HuH-7.5 (cell line): ENCODE measurements around the gene TFF1.

ENCODE experiments used
- DNase-seq: peaks from one replicate; pipeline ENCODE4 v3.0.0; 2011; ENCODE audit warnings: low spot score

The TFF1 gene

GRCh38 chr21:42362198-42362597, 4.1 kb downstream of the TFF1 start:
- no peak for DNase-seq

GRCh38 chr21:42361286-42361685, 5.0 kb downstream of the TFF1 start:
- DNase-seq = no peak

GRCh38 chr21:42360317-42360716, 6.0 kb downstream of the TFF1 start:
- no peak for DNase-seq

GRCh38 chr21:42358937-42359336, 7.4 kb downstream of the TFF1 start:
- DNase-seq = no peak

- no peak for DNase-seq
These were observed 8.1 kb downstream of the TFF1 start for GRCh38 chr21:42358261-42358660.

- no peak for DNase-seq
These were observed 9.0 kb downstream of the TFF1 start for GRCh38 chr21:42357307-42357706.

- DNase-seq = no peak
These were observed 9.7 kb downstream of the TFF1 start for GRCh38 chr21:42356650-42357049.

- no peak for DNase-seq
These were observed 10.3 kb downstream of the TFF1 start for GRCh38 chr21:42356046-42356445.

- no peak for DNase-seq
These were observed 12.7 kb downstream of the TFF1 start for GRCh38 chr21:42353623-42354022.

- DNase-seq = no peak
These were observed 13.8 kb downstream of the TFF1 start for GRCh38 chr21:42352441-42353095.

GRCh38 chr21:42351626-42352440, 14.5 kb downstream of the TFF1 start:
- DNase-seq = no peak

- no peak for DNase-seq
These were observed 15.4 kb downstream of the TFF1 start, which contains the start of gene TFF2 for GRCh38 chr21:42350927-42351426. TSS of gene TFF2 (minus strand) at chr21:42350994. CDS start at chr21:42350957, 37 bp downstream.

- no peak for DNase-seq
These were observed 15.9 kb downstream of the TFF1 start for GRCh38 chr21:42350318-42350910.

- DNase-seq = no peak
These were observed 16.7 kb downstream of the TFF1 start for GRCh38 chr21:42349420-42350317.

- no peak for DNase-seq
These were observed 17.6 kb downstream of the TFF1 start for GRCh38 chr21:42348762-42349161.

- DNase-seq = no peak
These were observed 18.6 kb downstream of the TFF1 start for GRCh38 chr21:42347601-42348327.

GRCh38 chr21:42346866-42347600, 19.3 kb downstream of the TFF1 start:
- DNase-seq = no peak

- no peak for DNase-seq
These were observed 19.9 kb downstream of the TFF1 start for GRCh38 chr21:42346441-42346840.

- DNase-seq = no peak
These were observed 21.7 kb downstream of the TFF1 start for GRCh38 chr21:42344631-42345030.

- DNase-seq = no peak
These were observed 22.3 kb downstream of the TFF1 start for GRCh38 chr21:42343963-42344510.
